GM12892 (cell line): Measurements from ENCODE around the gene CFAP97D2.

Experiments
- POLR2A ChIP-seq: IDR thresholded peaks from 2 replicates; pipeline ENCODE4 v1.6.1; 2011; ENCODE audit warnings: low read depth, low read length, control low read depth
- POLR2AphosphoS5 ChIP-seq: IDR thresholded peaks from 2 replicates; pipeline ENCODE4 v1.6.1; 2011; ENCODE audit warnings: low read depth, low read length, control low read depth
- TAF1 ChIP-seq: IDR thresholded peaks from 2 replicates; pipeline ENCODE4 v1.6.1; 2011; ENCODE audit warnings: low read depth, mild to moderate bottlenecking, control low read depth, low read length, borderline replicate concordance

DNA sequence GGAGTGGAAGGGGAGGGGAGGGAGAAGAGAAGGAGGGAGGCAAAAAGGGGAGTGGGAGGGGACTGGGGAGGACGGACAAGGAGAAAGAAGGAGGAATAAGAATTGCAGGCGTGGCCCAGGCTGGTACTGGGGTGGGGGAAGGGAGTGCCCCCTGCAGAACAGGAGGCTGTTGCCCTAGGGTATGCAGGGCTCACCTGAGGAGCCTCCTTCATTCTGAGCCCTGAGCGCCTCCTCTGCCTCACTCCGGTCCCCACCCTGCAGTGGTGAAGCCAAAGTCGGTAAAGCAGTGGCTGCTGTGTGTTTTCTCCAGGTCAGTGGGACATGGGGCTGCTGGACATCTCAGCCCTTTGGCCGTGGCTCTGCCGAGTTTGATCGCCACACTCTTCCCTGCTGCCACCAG is 46.6 kb downstream of the CFAP97D2 start:
- TF ChIP-seq TAF1 (no peak), POLR2A (no peak), POLR2AphosphoS5 (no peak)
